Activated naive CD4-positive, alpha-beta T cell treated with anti-CD3 and anti-CD28 coated beads for 36 hours (primary cell): ENCODE measurements around the gene TRIM46. TPM values are rescaled to one million over a fixed set of nuclear protein-coding genes. Genes with fewer than 3 reads are reported as not detected.
"Not testable (repeated sequence)": the region's sequence is repeated elsewhere in the genome, so short reads cannot be mapped to it uniquely, and the experiment has no call there.

ENCODE experiments used
- CTCF ChIA-PET: fragments of 350-600 bp; sonication (Branson Sonifier 250); formaldehyde crosslinking; loops from one replicate; lab custom pipeline; 2021; ENCODE audit warnings: antibody characterized with exemption; lab: Charles Lee
- DNase-seq: peaks from one replicate; pipeline ENCODE4 v3.0.0-alpha.2; 2020
- H3K27ac Mint-ChIP-seq: one replicate; pipeline ENCODE4 v1.8.0; 2021; ENCODE audit warnings: mild to moderate bottlenecking, mixed read lengths
- H3K27me3 Mint-ChIP-seq: one replicate; pipeline ENCODE4 v1.8.0; 2021; ENCODE audit warnings: low read depth, mixed read lengths
- H3K36me3 Mint-ChIP-seq: one replicate; pipeline ENCODE4 v1.8.0; 2021; ENCODE audit warnings: low read depth, mixed read lengths
- H3K4me1 Mint-ChIP-seq: one replicate; pipeline ENCODE4 v1.8.0; 2021; ENCODE audit warnings: low read depth, mixed read lengths
- H3K4me3 Mint-ChIP-seq: one replicate; pipeline ENCODE4 v1.8.0; 2021; ENCODE audit warnings: mild to moderate bottlenecking, moderate library complexity, mixed read lengths
- H3K9me3 Mint-ChIP-seq: one replicate; pipeline ENCODE4 v1.8.0; 2021; ENCODE audit warnings: mixed read lengths
- intact Hi-C: fragments of 100-400 bp; cut with micrococcal nuclease; formaldehyde crosslinking; loops from one replicate; pipeline ENCODE4 v1.15.1; 2023
- total RNA-seq, 2 experiments: library from RNA; stranded (reverse); gene quantifications; one replicate each; pipeline ENCODE4 v1.2.3, GENCODE V29; 2021

TRIM46 gene
- total RNA-seq, 2 experiments from 2014 or later = 3.2 to 3.6 TPM

GRCh38 chr1:155202731-155203515 is 29.3 kb downstream of the TRIM46 start:
- no peaks in the 10 kb centered on the region for H3K27me3 Mint-ChIP-seq
- no peak for DNase-seq
- H3K4me3 Mint-ChIP-seq = no peak overlapping the region
- peaks cover 5% of the 10 kb centered on the region for H3K36me3 Mint-ChIP-seq
- peaks cover 11% of the 10 kb centered on the region for H3K4me1 Mint-ChIP-seq
- CTCF ChIA-PET = interaction anchor here (0.6 to 5.7 kb wide), 4 partner anchors 22 to 48 kb away, joined by 3 to 57 read pairs (median 4); partner anchors contain the start of gene KRTCAP2
- intact Hi-C loops = no loop called here
- H3K9me3 Mint-ChIP-seq = no peaks in the 10 kb centered on the region
- no peak overlapping the region for H3K27ac Mint-ChIP-seq

GRCh38 chr1:155205035-155205434 is 31.4 kb downstream of the TRIM46 start:
- intact Hi-C loops = loop anchor here (5.0 kb wide), 1 partner anchor 67 kb away; the partner anchor contains the start of gene CLK2
- CTCF ChIA-PET = interaction anchor here (0.6 to 5.7 kb wide), 4 partner anchors 12 to 1028 kb away, joined by 3 to 57 read pairs (median 19); no protein-coding TSS in a partner anchor

GRCh38 chr1:155205969-155206593 is 32.4 kb downstream of the TRIM46 start:
- DNase-seq = no peak
- Mint-ChIP-seq H3K4me3 (no peak overlapping the region), H3K27me3 (no peaks in the 10 kb centered on the region), H3K36me3 (no peaks in the 10 kb centered on the region), H3K27ac (no peak overlapping the region), H3K9me3 (no peaks in the 10 kb centered on the region), H3K4me1 (peaks cover 29% of the 10 kb centered on the region)
- CTCF ChIA-PET = interaction anchor here (0.6 to 5.7 kb wide), 7 partner anchors 9 to 1029 kb away, joined by 3 to 57 read pairs (median 7); no protein-coding TSS in a partner anchor
- intact Hi-C loops = loop anchor here (1.0 to 5.0 kb wide), 3 partner anchors 35 to 385 kb away; partner anchors contain the start of gene CLK2

More at GRCh38 chr1:155205035-155205434, 31.4 kb downstream of the TRIM46 start:
- Mint-ChIP-seq H3K27me3 (no peaks in the 10 kb centered on the region), H3K4me3 (no peak overlapping the region), H3K36me3 (peaks cover 2% of the 10 kb centered on the region), H3K4me1 (peaks cover 22% of the 10 kb centered on the region), H3K9me3 (no peaks in the 10 kb centered on the region), H3K27ac (no peak overlapping the region)
- DNase-seq = no peak

- Mint-ChIP-seq H3K36me3 (peaks cover 1% of the 10 kb centered on the region), H3K4me3 (peak overlapping the region; percentile 42), H3K9me3 (no peaks in the 10 kb centered on the region), H3K4me1 (peaks cover 29% of the 10 kb centered on the region), H3K27me3 (no peaks in the 10 kb centered on the region), H3K27ac (no peak overlapping the region)
- intact Hi-C loops = loop anchor here (1.0 to 5.0 kb wide), 8 partner anchors 13 to 384 kb away; partner anchors contain the start of gene CLK2
- peak; percentile 95 for DNase-seq
- CTCF ChIA-PET = interaction anchor here (0.8 to 5.7 kb wide), 21 partner anchors 10 to 385 kb away, joined by 3 to 57 read pairs (median 6); partner anchors contain the start of genes CLK2, FDPS, KRTCAP2 and SCAMP3
Measured at GRCh38 chr1:155206891-155207805, 33.5 kb downstream of the TRIM46 start.

GRCh38 chr1:155207806-155208540 is 34.3 kb downstream of the TRIM46 start, which contains the start of gene THBS3:
TSS of gene THBS3 (minus strand) at chr1:155207897. CDS start at chr1:155207876, 21 bp downstream.
- Mint-ChIP-seq H3K27ac (peak within 1 kb of the TSS; percentile 71), H3K4me3 (peak within 1 kb of the TSS; percentile 88), H3K36me3 (peaks cover 1% of the 10 kb centered on the region), H3K27me3 (no peaks in the 10 kb centered on the region), H3K4me1 (peaks cover 29% of the 10 kb centered on the region), H3K9me3 (no peaks in the 10 kb centered on the region)
- intact Hi-C loops = loop anchor here (1.0 to 5.0 kb wide), 8 partner anchors 14 to 383 kb away; partner anchors contain the start of genes CLK2 and FDPS
- no peak for DNase-seq
- CTCF ChIA-PET = interaction anchor here (1.2 to 5.7 kb wide), 11 partner anchors 10 to 100 kb away, joined by 3 to 57 read pairs (median 7); partner anchors contain the start of genes FDPS, KRTCAP2 and SCAMP3

GRCh38 chr1:155208541-155209311 is 35.1 kb downstream of the TRIM46 start, which contains the start of gene MTX1:
TSS of gene MTX1 (plus strand) at chr1:155208695. CDS start at chr1:155208805, 110 bp downstream.
- H3K27me3 Mint-ChIP-seq = no peaks in the 10 kb centered on the region
- H3K27ac Mint-ChIP-seq = peak within 1 kb of the TSS; percentile 71
- H3K4me3 Mint-ChIP-seq = peak within 1 kb of the TSS; percentile 88
- no peaks in the 10 kb centered on the region for H3K9me3 Mint-ChIP-seq
- DNase-seq = peak; percentile 89
- CTCF ChIA-PET = interaction anchor here (1.1 to 5.7 kb wide), 7 partner anchors 10 to 53 kb away, joined by 3 to 57 read pairs (median 11); partner anchors contain the start of genes KRTCAP2 and SCAMP3
- intact Hi-C loops = loop anchor here (2.0 to 5.0 kb wide), 2 partner anchors 64 to 100 kb away; partner anchors contain the start of genes CLK2 and FDPS
- peaks cover 29% of the 10 kb centered on the region for H3K4me1 Mint-ChIP-seq
- H3K36me3 Mint-ChIP-seq = peaks cover 1% of the 10 kb centered on the region

- H3K9me3 Mint-ChIP-seq = no peaks in the 10 kb centered on the region
- peaks cover 1% of the 10 kb centered on the region for H3K36me3 Mint-ChIP-seq
- H3K4me3 Mint-ChIP-seq = peak overlapping the region; percentile 88
- CTCF ChIA-PET = interaction anchor here (1.1 to 4.6 kb wide), 3 partner anchors 9 to 18 kb away, joined by 3 to 35 read pairs (median 3); no protein-coding TSS in a partner anchor
- intact Hi-C loops = loop anchor here (2.0 to 5.0 kb wide), 2 partner anchors 63 to 99 kb away; partner anchors contain the start of genes CLK2 and FDPS
- H3K27ac Mint-ChIP-seq = peak overlapping the region; percentile 64
- H3K4me1 Mint-ChIP-seq = peaks cover 29% of the 10 kb centered on the region
- no peak for DNase-seq
- no peaks in the 10 kb centered on the region for H3K27me3 Mint-ChIP-seq
Measured at GRCh38 chr1:155209312-155209721, 35.7 kb downstream of the TRIM46 start.

GRCh38 chr1:155210314-155211104 is 36.9 kb downstream of the TRIM46 start:
- no peaks in the 10 kb centered on the region for H3K27me3 Mint-ChIP-seq
- DNase-seq = no peak
- intact Hi-C loops = no loop called here
- peak overlapping the region; percentile 39 for H3K4me3 Mint-ChIP-seq
- H3K27ac Mint-ChIP-seq = no peak overlapping the region
- CTCF ChIA-PET = no interaction called here
- no peaks in the 10 kb centered on the region for H3K9me3 Mint-ChIP-seq
- peaks cover 4% of the 10 kb centered on the region for H3K36me3 Mint-ChIP-seq
- peaks cover 31% of the 10 kb centered on the region for H3K4me1 Mint-ChIP-seq

GRCh38 chr1:155211381-155212050 is 37.9 kb downstream of the TRIM46 start:
- H3K4me3 Mint-ChIP-seq, H3K27me3 Mint-ChIP-seq, H3K9me3 Mint-ChIP-seq, DNase-seq, H3K27ac Mint-ChIP-seq, CTCF ChIA-PET, H3K36me3 Mint-ChIP-seq, intact Hi-C loops: not testable (repeated sequence)
- peaks cover 31% of the 10 kb centered on the region for H3K4me1 Mint-ChIP-seq
